ENCODE data around the gene FAAH. TPM values are rescaled to one million over a fixed set of nuclear protein-coding genes. Genes with fewer than 3 reads are reported as not detected.

The FAAH gene
- total RNA-seq, 2 experiments from 2014 or later = 21.9 to 25.4 TPM

- no peaks in the 10 kb centered on the region for H3K4me1 ChIP-seq (ENCODE audit: insufficient read depth, low read length, poor library complexity, severe bottlenecking)
- H3K27ac ChIP-seq (ENCODE audit: low read depth, low read length, poor library complexity, severe bottlenecking) = no peak overlapping the region
- intact Hi-C loops (cut with micrococcal nuclease; ENCODE audit: unreplicated experiment) = no loop called here
- H2AFZ ChIP-seq (ENCODE audit: low read length) = no peak overlapping the region
- H4K20me1 ChIP-seq (ENCODE audit: insufficient read depth, low read length) = no peaks in the 10 kb centered on the region
- H3K4me3 ChIP-seq (ENCODE audit: low read depth, low read length, poor library complexity, severe bottlenecking) = no peak overlapping the region
- no peaks in the 10 kb centered on the region for H3K9me2 ChIP-seq (ENCODE audit: insufficient read depth, low read length)
- H3K9me3 ChIP-seq (ENCODE audit: low read length) = no peaks in the 10 kb centered on the region
- DNase-seq (ENCODE audit: low spot score) = no peak
- CTCF ChIA-PET (ENCODE audit: unreplicated experiment) = no interaction called here
- H3K36me3 ChIP-seq (ENCODE audit: insufficient read depth, low read length) = no peaks in the 10 kb centered on the region
- no peak overlapping the region for H3K4me2 ChIP-seq (ENCODE audit: low read length)
- no peaks in the 10 kb centered on the region for H3K79me2 ChIP-seq (ENCODE audit: insufficient read depth, low read depth, low read length)
- BruUV-seq (replicated peaks) = no TSS peak
- TF ChIP-seq EZH2phosphoT487 (IDR thresholded peaks at IDR 0.05; ENCODE audit: borderline replicate concordance, low read depth, low read length) (no peak), CTCF (conservative IDR thresholded peaks at IDR 0.05; ENCODE audit: low read length) (no peak)
- POLR2A ChIA-PET = no interaction called here
Measured at GRCh38 chr1:46450160-46450517, 56.0 kb downstream of the FAAH start.

GRCh38 chr1:46451948-46452930 is 58.1 kb downstream of the FAAH start:
- no peaks in the 10 kb centered on the region for H3K9me3 ChIP-seq (ENCODE audit: low read length)
- no peak overlapping the region for H3K4me2 ChIP-seq (ENCODE audit: low read length)
- H4K20me1 ChIP-seq (ENCODE audit: insufficient read depth, low read length) = no peaks in the 10 kb centered on the region
- H3K27ac ChIP-seq (ENCODE audit: low read depth, low read length, poor library complexity, severe bottlenecking) = no peak overlapping the region
- no peaks in the 10 kb centered on the region for H3K79me2 ChIP-seq (ENCODE audit: insufficient read depth, low read depth, low read length)
- no peak overlapping the region for H3K4me3 ChIP-seq (ENCODE audit: low read depth, low read length, poor library complexity, severe bottlenecking)
- TF ChIP-seq EZH2phosphoT487 (IDR thresholded peaks at IDR 0.05; ENCODE audit: borderline replicate concordance, low read depth, low read length) (no peak), CTCF (conservative IDR thresholded peaks at IDR 0.05; ENCODE audit: low read length) (no peak)
- CTCF ChIA-PET (ENCODE audit: unreplicated experiment) = no interaction called here
- no peaks in the 10 kb centered on the region for H3K4me1 ChIP-seq (ENCODE audit: insufficient read depth, low read length, poor library complexity, severe bottlenecking)
- BruUV-seq (replicated peaks) = no TSS peak
- H2AFZ ChIP-seq (ENCODE audit: low read length) = no peak overlapping the region
- H3K36me3 ChIP-seq (ENCODE audit: insufficient read depth, low read length) = no peaks in the 10 kb centered on the region
- POLR2A ChIA-PET = interaction anchor here (0.6 kb wide), 1 partner anchor 101 kb away, joined by 4 read pairs; no protein-coding TSS in a partner anchor
- intact Hi-C loops (cut with micrococcal nuclease; ENCODE audit: unreplicated experiment) = no loop called here
- no peaks in the 10 kb centered on the region for H3K9me2 ChIP-seq (ENCODE audit: insufficient read depth, low read length)
- DNase-seq (ENCODE audit: low spot score) = no peak

GRCh38 chr1:46452931-46453325 is 58.8 kb downstream of the FAAH start:
- Histone ChIP-seq H3K9me3 (ENCODE audit: low read length) (no peaks in the 10 kb centered on the region), H3K4me1 (ENCODE audit: insufficient read depth, low read length, poor library complexity, severe bottlenecking) (no peaks in the 10 kb centered on the region), H2AFZ (ENCODE audit: low read length) (no peak overlapping the region), H4K20me1 (ENCODE audit: insufficient read depth, low read length) (no peaks in the 10 kb centered on the region), H3K27ac (ENCODE audit: low read depth, low read length, poor library complexity, severe bottlenecking) (no peak overlapping the region), H3K9me2 (ENCODE audit: insufficient read depth, low read length) (no peaks in the 10 kb centered on the region), H3K79me2 (ENCODE audit: insufficient read depth, low read depth, low read length) (no peaks in the 10 kb centered on the region), H3K36me3 (ENCODE audit: insufficient read depth, low read length) (no peaks in the 10 kb centered on the region), H3K4me2 (ENCODE audit: low read length) (no peak overlapping the region), H3K4me3 (ENCODE audit: low read depth, low read length, poor library complexity, severe bottlenecking) (no peak overlapping the region)
- TF ChIP-seq EZH2phosphoT487 (IDR thresholded peaks at IDR 0.05; ENCODE audit: borderline replicate concordance, low read depth, low read length) = no peak
- no peak for TF ChIP-seq CTCF (conservative IDR thresholded peaks at IDR 0.05; ENCODE audit: low read length)
- CTCF ChIA-PET (ENCODE audit: unreplicated experiment) = interaction anchor here (0.5 kb wide), 1 partner anchor 11 kb away, joined by 4 read pairs; no protein-coding TSS in a partner anchor
- no peak for DNase-seq (ENCODE audit: low spot score)
- no TSS peak for BruUV-seq (replicated peaks)
- POLR2A ChIA-PET = interaction anchor here (0.6 kb wide), 1 partner anchor 101 kb away, joined by 4 read pairs; no protein-coding TSS in a partner anchor
- intact Hi-C loops (cut with micrococcal nuclease; ENCODE audit: unreplicated experiment) = no loop called here

All from OCI-LY7 (cell line).